Measurements from ENCODE around the gene ZP4.

ZP4 gene, protein sequence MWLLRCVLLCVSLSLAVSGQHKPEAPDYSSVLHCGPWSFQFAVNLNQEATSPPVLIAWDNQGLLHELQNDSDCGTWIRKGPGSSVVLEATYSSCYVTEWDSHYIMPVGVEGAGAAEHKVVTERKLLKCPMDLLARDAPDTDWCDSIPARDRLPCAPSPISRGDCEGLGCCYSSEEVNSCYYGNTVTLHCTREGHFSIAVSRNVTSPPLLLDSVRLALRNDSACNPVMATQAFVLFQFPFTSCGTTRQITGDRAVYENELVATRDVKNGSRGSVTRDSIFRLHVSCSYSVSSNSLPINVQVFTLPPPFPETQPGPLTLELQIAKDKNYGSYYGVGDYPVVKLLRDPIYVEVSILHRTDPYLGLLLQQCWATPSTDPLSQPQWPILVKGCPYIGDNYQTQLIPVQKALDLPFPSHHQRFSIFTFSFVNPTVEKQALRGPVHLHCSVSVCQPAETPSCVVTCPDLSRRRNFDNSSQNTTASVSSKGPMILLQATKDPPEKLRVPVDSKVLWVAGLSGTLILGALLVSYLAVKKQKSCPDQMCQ

DNA sequence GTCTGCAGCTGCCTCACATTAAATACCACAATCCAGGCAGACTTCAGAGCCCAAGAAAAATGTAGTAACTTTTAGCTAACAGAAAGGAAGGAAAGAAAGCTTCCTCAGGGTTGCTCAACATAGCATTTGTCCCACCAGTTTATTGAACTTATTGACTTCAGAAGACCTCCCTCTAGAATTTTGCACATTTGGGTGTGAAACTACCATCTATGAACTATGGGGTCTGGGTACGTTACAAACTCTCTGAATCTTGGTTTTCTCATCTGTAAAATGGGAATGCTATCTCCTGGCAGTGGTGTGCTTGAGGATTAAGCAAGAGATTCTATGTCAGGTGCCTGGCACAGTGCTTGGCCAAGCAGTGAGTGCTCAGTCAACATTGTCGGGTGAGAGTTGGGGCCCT, at the start of gene ZP4:
TSS of gene ZP4 (minus strand) at position 101 of the 400 bp plus-strand sequence. CDS start 287 bp downstream, outside the sequence.
- H3K4me1 Mint-ChIP-seq = no peaks in the 10 kb centered on the region
- no peak within 1 kb of the TSS for H3K27ac Mint-ChIP-seq
- no peak within 1 kb of the TSS for H3K4me3 Mint-ChIP-seq
- H3K27me3 Mint-ChIP-seq = no peaks in the 10 kb centered on the region
- no peaks in the 10 kb centered on the region for H3K9me3 Mint-ChIP-seq
- no peaks in the 10 kb centered on the region for H3K36me3 Mint-ChIP-seq
- ATAC-seq = no peak

DNA sequence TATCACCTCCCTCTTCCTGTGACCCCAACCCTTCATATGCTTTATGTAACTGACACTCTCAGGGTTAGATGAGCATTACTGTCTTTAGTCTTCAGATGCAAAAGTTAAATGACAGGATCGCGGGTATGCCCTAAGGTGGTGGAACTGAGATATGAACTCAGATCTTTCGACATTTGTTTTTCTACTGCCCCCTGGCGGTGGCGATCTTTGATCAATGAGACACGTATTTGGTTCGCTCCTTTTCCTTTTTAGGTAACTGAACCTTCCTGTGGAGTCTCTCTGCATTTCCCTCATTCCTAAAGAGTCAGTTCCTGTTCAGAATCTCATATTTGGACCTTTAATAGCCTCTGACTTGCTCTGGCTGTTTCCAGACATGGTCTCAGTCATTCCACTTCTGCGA, 47.8 kb upstream of the ZP4 start:
- H3K36me3 Mint-ChIP-seq = no peaks in the 10 kb centered on the region
- H3K27ac Mint-ChIP-seq = no peak overlapping the region
- no peak for ATAC-seq
- H3K27me3 Mint-ChIP-seq = no peaks in the 10 kb centered on the region
- no peak overlapping the region for H3K4me3 Mint-ChIP-seq
- H3K4me1 Mint-ChIP-seq = no peaks in the 10 kb centered on the region
- peaks cover 8% of the 10 kb centered on the region for H3K9me3 Mint-ChIP-seq

DNA sequence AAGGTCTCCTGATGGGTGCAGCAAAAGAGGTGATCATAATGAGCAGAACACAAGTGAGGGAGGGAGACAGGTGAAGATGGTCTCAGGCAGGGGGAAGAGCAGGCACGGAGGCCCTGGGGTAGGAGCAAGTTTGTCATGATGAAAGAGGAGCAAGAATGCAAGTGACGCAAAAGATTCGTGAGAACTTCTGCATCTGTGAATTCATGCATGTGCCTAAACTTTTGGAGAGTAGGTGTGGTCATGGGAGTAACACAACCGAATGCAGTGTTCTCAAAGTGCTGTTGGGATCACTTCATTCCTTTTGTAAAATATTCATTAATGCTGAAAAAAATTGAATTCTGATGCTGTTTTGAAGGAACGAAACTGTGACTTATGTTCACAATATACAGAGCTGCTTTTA, 47.3 kb upstream of the ZP4 start:
- no peak overlapping the region for H3K4me3 Mint-ChIP-seq
- H3K36me3 Mint-ChIP-seq = no peaks in the 10 kb centered on the region
- no peak overlapping the region for H3K27ac Mint-ChIP-seq
- no peaks in the 10 kb centered on the region for H3K4me1 Mint-ChIP-seq
- peaks cover 8% of the 10 kb centered on the region for H3K9me3 Mint-ChIP-seq
- no peak for ATAC-seq
- H3K27me3 Mint-ChIP-seq = no peaks in the 10 kb centered on the region

DNA sequence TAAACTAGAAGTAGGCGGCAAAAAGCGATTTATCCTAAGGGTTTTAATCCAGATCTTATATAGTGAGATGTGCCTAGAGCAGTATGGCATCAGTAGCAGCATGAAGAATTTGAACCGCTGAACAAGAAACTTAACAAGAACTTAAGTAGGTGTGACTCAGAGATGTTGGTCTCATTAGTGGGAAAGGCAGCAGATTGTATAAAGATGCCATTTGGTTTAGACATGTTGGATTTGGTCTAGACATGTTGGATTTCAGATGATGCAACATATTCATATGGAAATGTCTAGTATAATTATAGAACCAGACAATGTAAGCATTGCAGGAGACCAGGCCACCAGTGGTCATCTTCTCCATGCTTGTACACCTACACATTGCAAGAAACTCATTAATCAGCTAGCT, 42.1 kb upstream of the ZP4 start:
- H3K27ac Mint-ChIP-seq = no peak overlapping the region
- no peak overlapping the region for H3K4me3 Mint-ChIP-seq
- no peaks in the 10 kb centered on the region for H3K27me3 Mint-ChIP-seq
- H3K4me1 Mint-ChIP-seq = no peaks in the 10 kb centered on the region
- no peaks in the 10 kb centered on the region for H3K36me3 Mint-ChIP-seq
- H3K9me3 Mint-ChIP-seq = peaks cover 6% of the 10 kb centered on the region
- ATAC-seq = no peak

DNA sequence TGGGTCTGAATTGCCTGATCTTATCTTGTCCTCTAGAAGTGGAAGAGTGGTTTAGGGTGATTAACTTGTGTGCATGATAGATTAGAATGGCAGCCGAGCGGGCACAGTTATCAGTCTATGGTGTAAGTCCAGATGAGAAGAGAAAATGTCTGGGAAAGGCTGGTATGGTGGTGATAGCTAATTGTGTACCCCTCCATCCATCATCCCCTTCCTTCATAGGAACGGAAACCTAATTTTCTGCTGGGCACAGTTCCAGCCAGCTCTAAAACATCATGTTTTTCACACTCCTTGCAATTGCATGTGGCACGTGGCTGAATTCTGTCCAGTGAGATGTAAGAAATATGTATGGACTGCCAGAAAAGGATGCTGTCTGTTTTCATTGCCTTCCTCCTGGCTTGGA, 40.9 kb upstream of the ZP4 start:
- no peaks in the 10 kb centered on the region for H3K36me3 Mint-ChIP-seq
- no peaks in the 10 kb centered on the region for H3K4me1 Mint-ChIP-seq
- no peak overlapping the region for H3K27ac Mint-ChIP-seq
- no peaks in the 10 kb centered on the region for H3K27me3 Mint-ChIP-seq
- no peak overlapping the region for H3K4me3 Mint-ChIP-seq
- H3K9me3 Mint-ChIP-seq = peaks cover 9% of the 10 kb centered on the region
- ATAC-seq = no peak

- Mint-ChIP-seq H3K4me3 (no peak overlapping the region), H3K27ac (no peak overlapping the region), H3K36me3 (no peaks in the 10 kb centered on the region), H3K4me1 (no peaks in the 10 kb centered on the region), H3K9me3 (peaks cover 9% of the 10 kb centered on the region), H3K27me3 (no peaks in the 10 kb centered on the region)
- ATAC-seq = no peak
Observed at GRCh38 chr1:237927198-237927597, 36.5 kb upstream of the ZP4 start.

DNA sequence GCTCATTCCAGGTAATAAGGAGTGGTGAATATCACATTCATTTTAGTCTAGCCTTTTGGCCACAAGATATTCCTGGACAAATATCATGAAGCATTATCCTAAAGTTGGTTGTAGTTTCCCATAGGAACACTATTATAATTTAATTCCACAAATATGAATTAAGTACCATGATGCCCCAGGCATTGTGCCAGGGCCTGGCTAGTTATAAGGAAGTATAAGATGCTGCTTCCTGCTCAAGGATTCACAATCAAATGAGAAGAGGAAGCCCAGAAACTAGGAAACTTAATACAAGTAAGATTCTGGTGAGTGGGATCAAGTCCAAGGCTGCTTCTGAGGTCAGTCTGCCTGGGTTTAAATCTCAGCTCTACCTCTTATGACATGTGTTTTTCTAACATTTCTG, 30.6 kb upstream of the ZP4 start:
- Mint-ChIP-seq H3K9me3 (peaks cover 3% of the 10 kb centered on the region), H3K4me3 (no peak overlapping the region), H3K27ac (no peak overlapping the region), H3K4me1 (no peaks in the 10 kb centered on the region), H3K36me3 (no peaks in the 10 kb centered on the region), H3K27me3 (no peaks in the 10 kb centered on the region)
- ATAC-seq = no peak

DNA sequence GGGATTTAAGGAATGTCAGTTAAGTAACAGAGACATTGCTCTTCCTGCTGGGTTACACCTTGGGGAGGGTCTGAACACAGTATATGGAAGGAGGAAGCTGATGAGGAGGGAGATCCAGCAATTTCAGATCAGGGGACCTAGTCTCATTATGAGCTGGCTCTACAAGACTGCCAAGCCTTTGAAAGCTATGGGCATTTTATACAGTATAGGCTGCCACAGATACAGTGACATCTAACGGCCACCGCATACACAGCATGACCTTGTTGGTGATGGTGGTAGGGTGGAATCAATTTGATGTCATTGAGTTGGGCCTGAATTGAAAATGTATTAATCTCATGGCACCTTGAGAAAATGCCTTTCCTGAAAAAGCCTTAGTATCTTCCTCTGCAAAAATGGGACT, 22.6 kb upstream of the ZP4 start:
- no peak overlapping the region for H3K4me3 Mint-ChIP-seq
- H3K4me1 Mint-ChIP-seq = no peaks in the 10 kb centered on the region
- H3K9me3 Mint-ChIP-seq = peaks cover 6% of the 10 kb centered on the region
- H3K27ac Mint-ChIP-seq = no peak overlapping the region
- no peaks in the 10 kb centered on the region for H3K27me3 Mint-ChIP-seq
- no peaks in the 10 kb centered on the region for H3K36me3 Mint-ChIP-seq
- no peak for ATAC-seq

GRCh38 chr1:237911911-237912310, 21.2 kb upstream of the ZP4 start:
- Mint-ChIP-seq H3K4me1 (no peaks in the 10 kb centered on the region), H3K27me3 (no peaks in the 10 kb centered on the region), H3K27ac (no peak overlapping the region), H3K4me3 (no peak overlapping the region), H3K9me3 (peaks cover 8% of the 10 kb centered on the region), H3K36me3 (no peaks in the 10 kb centered on the region)
- no peak for ATAC-seq

GRCh38 chr1:237910834-237911233, 20.1 kb upstream of the ZP4 start:
- Mint-ChIP-seq H3K36me3 (no peaks in the 10 kb centered on the region), H3K4me3 (no peak overlapping the region), H3K9me3 (peaks cover 8% of the 10 kb centered on the region), H3K27ac (no peak overlapping the region), H3K4me1 (no peaks in the 10 kb centered on the region), H3K27me3 (no peaks in the 10 kb centered on the region)
- ATAC-seq = no peak

GRCh38 chr1:237903961-237904360, 13.2 kb upstream of the ZP4 start:
- no peaks in the 10 kb centered on the region for H3K27me3 Mint-ChIP-seq
- no peak for ATAC-seq
- H3K9me3 Mint-ChIP-seq = peaks cover 6% of the 10 kb centered on the region
- H3K4me3 Mint-ChIP-seq = no peak overlapping the region
- H3K27ac Mint-ChIP-seq = no peak overlapping the region
- H3K36me3 Mint-ChIP-seq = no peaks in the 10 kb centered on the region
- no peaks in the 10 kb centered on the region for H3K4me1 Mint-ChIP-seq

DNA sequence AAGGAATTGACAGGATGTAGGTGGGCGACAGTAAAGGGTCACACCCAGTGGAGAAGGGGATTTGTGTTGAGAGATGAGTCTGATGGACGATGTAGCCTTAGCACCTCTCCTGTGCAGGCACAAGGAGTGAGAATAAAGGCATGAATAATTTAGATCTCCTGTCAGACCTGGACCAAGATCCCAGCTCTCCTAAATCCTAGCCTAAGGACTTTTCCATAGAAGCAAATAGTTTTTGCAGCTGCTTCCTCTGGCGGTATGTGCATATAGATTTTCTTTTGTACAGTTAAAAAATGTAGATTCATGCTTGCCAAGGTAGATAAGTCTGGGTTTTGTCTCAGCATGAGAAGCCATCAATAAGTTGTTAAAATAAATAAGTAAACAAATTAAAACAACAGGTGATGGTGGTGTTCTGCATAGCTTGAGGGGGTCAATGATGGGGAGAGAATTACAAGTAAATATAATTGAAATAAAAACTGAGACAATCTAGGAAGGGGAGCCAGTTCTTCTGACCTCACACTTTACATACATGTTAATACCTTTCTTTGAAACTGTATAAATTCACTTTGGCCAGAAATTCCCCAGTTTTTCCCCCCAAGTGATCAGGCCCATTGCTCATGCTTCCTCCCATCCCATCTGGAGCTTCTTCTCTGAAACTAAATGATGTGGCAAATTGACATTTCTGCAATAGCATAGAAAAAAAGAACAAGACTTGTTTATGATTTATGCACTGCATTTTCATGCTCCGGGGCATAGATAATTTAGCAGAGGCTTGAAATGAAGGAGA, 12.4 kb upstream of the ZP4 start:
- ATAC-seq = no peak
- Mint-ChIP-seq H3K27me3 (no peaks in the 10 kb centered on the region), H3K4me1 (no peaks in the 10 kb centered on the region), H3K27ac (no peak overlapping the region), H3K4me3 (no peak overlapping the region), H3K36me3 (no peaks in the 10 kb centered on the region), H3K9me3 (peaks cover 3% of the 10 kb centered on the region)

DNA sequence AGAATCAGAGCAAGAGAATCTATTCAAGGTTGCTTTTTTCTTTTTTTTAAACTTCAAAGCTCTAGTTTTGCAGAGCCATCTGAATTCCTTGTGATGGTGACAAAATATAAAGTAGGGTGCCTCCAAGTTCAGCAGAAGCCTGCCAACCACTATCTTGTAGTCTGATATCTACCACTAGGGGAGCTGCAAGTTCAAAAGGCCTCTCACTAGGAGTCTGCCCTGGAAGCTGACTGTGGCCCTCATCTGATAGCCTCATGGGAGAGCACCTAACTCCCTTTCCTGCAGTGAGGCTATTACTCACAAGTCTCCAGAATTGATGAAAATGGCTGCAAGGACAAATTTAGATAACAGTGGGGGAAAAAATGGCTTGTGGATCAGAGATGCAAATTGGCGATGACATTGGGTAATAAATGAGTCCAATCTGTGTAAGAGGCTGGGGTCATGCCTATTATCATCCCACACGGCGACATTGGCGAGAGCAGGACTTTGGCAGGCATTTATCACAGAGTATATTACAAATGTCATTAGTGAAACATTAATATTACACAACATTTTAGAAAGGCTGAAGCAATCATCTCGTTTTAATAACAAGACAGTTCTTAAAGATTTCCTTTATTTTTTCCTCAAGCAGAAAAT, 10.7 kb upstream of the ZP4 start:
- peak; percentile 53 for ATAC-seq
- Mint-ChIP-seq H3K36me3 (no peaks in the 10 kb centered on the region), H3K9me3 (no peaks in the 10 kb centered on the region), H3K4me3 (no peak overlapping the region), H3K27me3 (no peaks in the 10 kb centered on the region), H3K4me1 (no peaks in the 10 kb centered on the region), H3K27ac (no peak overlapping the region)

GRCh38 chr1:237895630-237896029, 4.9 kb upstream of the ZP4 start:
- no peak overlapping the region for H3K4me3 Mint-ChIP-seq
- no peak for ATAC-seq
- no peaks in the 10 kb centered on the region for H3K36me3 Mint-ChIP-seq
- no peaks in the 10 kb centered on the region for H3K9me3 Mint-ChIP-seq
- no peak overlapping the region for H3K27ac Mint-ChIP-seq
- no peaks in the 10 kb centered on the region for H3K27me3 Mint-ChIP-seq
- no peaks in the 10 kb centered on the region for H3K4me1 Mint-ChIP-seq

GRCh38 chr1:237894131-237894530, 3.4 kb upstream of the ZP4 start:
- ATAC-seq = no peak
- no peak overlapping the region for H3K4me3 Mint-ChIP-seq
- H3K36me3 Mint-ChIP-seq = no peaks in the 10 kb centered on the region

More at GRCh38 chr1:237894131-237894530, 3.4 kb upstream of the ZP4 start:
- Mint-ChIP-seq H3K9me3 (no peaks in the 10 kb centered on the region), H3K27me3 (no peaks in the 10 kb centered on the region), H3K27ac (no peak overlapping the region), H3K4me1 (no peaks in the 10 kb centered on the region)
